NCI-H446 treated with DMSO at 0.1 percent for 48 hours (cell line): ENCODE data around the gene ATP9B.
A peak's percentile ranks its signal among the peaks of the same experiment; 100 is the strongest.
"Not testable (repeated sequence)": the region's sequence is repeated elsewhere in the genome, so short reads cannot be mapped to it uniquely, and the experiment has no call there.

Source experiments
- DNase-seq: peaks from one replicate; lab custom pipeline; 2025; lab: John Stamatoyannopoulos, UW

Gene ATP9B

DNA sequence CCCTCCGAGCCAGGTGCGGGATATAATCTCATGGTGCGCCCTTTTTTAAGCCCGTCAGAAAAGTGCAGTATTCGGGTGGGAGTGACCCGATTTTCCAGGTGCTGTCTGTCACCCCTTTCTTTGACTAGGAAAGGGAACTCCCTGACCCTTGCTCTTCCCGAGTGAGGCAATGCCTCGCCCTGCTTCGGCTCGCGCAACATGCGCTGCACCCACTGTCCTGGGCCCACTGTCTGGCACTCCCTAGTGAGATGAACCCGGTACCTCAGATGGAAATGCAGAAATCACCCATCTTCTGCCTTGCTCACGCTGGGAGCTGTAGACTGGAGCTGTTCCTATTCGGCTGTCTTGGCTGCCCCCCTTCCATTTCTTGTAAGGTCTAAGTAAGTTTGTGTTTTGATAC, 221.2 kb downstream of the ATP9B start:
- not testable (repeated sequence) for DNase-seq

GRCh38 chr18:79290876-79291275, 221.7 kb downstream of the ATP9B start:
- no peak for DNase-seq

DNA sequence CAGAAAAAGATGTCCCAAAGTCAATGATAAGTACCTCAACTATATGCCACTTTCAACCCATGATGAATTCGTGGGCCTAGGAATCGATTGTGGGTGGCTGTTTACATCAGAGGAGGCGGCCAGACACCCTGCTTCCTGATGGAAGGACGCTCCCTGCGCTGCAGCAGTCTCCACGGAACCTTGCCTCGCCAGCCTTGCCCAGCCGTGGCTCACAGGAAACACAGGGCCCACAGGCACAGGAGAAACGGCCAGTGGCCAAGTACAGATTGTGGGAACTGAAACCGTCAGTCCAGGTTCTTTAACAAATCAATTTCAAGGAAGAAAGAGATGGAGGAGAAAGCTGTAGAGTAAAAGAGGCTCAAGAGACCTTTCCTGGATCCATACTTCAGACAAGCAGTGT, 225.0 kb downstream of the ATP9B start:
- DNase-seq = no peak

GRCh38 chr18:79299272-79299671, 230.1 kb downstream of the ATP9B start:
- no peak for DNase-seq

- no peak for DNase-seq
Measured at GRCh38 chr18:79299711-79300110, 230.5 kb downstream of the ATP9B start.

DNA sequence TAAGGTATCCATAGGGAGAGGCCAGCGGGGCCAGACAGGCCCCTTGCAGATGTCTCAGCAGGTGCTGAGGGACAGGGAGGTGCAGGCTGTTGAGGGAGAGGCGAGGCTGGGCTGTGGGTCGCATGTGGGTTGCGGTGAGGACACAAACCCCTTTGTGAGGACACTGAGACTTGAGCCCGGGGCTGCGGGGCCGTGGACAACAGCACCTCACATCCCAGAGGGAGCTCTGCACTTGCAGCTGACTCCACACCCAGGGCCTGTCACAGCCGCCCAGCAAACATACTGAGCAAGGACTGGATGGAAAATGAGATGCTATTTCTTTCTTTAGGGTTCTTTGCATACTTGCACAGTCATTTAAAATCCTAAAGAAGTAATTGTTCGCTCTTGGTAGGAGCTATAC, 231.2 kb downstream of the ATP9B start:
- no peak for DNase-seq

DNA sequence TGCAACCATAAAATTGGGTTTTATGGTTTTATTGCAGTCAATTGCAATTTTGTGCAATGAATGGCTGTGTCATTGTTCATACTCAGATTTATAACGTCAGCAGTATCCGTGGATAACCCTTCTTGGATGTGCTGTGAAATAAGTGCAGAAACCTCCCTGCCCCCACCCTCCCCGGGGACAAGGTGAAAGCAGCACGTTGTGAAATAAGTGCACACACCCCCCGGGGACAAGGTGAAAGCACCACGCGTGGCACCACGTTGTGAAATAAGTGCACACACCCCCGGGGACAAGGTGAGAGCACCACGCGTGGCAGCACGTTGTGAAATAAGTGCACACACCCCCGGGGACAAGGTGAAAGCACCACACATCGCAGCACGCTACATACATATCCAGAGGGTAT, 232.9 kb downstream of the ATP9B start:
- DNase-seq = no peak

DNA sequence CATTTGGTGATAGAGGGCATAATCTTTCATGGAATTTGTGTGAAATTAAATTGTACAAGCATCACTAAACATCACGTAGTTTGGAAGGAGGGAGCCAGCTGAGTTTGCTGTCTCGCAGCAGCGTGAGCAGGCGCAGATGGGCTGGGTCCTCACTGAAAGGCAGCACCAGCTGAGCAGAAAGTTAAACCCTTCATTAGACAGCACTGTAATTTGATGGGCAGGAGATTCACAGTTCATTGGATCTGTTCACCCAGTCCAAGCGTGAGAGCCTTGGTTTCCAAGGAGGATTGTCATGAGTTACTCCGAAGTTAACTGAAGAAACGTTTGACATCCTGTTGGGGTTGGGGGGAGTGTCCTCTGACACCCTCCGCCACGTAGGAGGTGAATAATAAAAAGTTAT, 236.7 kb downstream of the ATP9B start:
- no peak for DNase-seq

- no peak for DNase-seq
Measured at GRCh38 chr18:79309614-79310358, 240.6 kb downstream of the ATP9B start.

DNA sequence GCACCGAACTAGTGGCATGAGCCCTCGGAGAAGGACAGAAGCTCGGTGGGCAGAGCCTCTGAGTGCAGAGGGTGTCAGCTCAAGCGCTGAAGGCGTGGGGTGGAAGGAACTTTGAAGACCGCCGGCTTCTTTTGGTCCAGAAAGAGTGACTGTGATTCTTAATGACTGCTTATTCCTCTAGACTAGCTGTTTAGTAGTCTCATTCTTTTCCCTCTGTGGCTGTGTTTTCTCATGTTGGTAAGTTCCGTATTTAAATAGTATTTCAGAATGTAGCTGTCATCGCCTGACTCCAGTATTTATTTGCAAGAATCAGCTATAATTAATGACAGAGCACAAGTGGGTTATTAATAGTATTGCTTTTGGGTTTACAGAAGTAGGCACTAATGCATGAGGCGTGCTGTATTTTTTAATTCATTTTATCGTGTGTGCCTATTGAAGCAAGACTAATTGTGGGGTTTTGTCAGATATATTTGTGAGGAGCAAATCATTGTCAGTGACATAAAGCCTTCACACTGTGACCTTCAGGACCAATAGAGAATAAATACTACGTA, 245.7 kb downstream of the ATP9B start:
- DNase-seq = no peak

- no peak for DNase-seq
Measured at GRCh38 chr18:79315596-79315995, 246.4 kb downstream of the ATP9B start.

GRCh38 chr18:79317703-79318102, 248.5 kb downstream of the ATP9B start:
- peak; percentile 4 for DNase-seq

DNA sequence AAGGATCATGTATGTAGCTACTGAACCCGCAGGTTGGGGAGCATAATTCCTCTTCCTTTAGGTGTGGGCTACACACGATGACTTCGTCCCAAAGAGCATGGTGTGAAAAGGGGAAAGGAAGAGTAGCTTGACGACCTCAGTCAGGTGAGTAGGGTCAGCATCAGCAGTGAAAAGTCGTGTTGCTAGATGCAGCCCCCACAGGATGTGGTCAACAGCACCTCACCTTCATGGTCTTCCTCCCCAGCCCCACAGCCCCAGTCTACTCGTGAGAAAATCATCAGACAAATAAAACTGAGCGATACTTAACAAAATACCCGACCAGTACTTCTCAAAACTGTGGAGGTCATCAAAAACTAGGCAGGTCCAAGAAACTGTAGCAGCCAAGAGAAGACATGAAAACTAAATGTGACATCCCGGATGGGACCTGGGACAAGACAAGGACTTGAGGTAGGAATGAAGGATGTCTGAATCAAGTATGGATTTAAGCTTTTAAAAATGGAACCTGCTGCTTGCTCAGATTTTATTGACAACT, 249.0 kb downstream of the ATP9B start:
- no peak for DNase-seq

GRCh38 chr18:79320216-79320850, 251.1 kb downstream of the ATP9B start:
- no peak for DNase-seq

GRCh38 chr18:79321625-79322405, 252.6 kb downstream of the ATP9B start:
- no peak for DNase-seq

- no peak for DNase-seq
Measured at GRCh38 chr18:79322441-79322840, 253.2 kb downstream of the ATP9B start.

DNA sequence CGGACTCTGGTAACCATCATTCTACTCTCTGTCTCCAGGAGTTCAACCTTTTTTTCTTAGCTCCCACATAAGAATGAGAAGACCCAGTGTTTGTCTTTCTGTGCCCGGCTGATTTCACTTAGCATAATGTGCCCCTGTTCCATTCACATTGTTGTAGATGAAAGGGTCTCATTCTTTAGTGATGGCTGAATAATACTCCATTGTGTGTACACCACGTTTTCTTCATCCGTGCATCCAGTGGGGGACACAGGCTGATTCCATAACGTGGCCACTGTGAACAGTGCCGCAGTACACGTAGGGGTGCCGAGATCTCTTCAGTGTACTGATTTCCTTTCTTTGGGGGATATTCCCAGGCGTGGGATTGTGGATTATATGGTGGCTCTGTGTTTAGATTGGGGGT, 254.3 kb downstream of the ATP9B start:
- no peak for DNase-seq

DNA sequence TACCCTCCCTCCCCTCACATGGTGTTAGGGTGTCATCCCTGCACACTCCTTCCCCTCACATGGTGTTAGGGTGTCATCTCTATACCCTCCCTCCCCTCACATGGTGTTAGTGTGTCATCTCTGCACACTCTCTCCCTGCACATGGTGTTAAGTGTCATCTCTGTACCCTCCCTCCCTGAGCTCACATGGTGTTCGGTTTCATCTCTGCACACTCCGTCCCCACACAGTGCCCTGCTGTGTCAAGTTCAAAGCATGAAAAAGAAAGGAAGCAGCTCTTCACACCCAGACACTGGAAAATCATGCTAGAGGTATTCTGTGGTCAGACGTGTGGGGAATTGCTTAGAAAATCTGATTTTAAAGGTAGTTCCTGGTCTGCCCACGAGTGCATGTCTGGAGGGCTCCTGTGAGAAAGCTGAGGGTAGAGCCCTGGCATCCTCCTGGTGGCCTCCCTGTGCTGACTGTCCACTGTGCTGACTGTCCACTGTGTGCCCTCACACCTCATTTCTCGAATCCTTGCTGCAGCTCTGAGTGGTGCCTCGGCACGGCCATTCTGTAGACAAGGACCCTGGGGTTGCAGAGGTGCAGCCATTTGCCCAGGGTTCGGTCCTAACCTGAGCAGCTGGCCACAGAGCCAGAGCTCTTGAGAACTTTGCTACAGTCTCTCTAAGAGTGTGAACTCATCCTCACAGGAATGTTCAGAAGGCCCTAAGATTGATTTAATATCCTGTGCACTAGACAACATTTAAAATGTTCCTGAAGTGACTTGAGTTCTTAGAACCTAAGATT, 257.4 kb downstream of the ATP9B start:
- DNase-seq = no peak

DNA sequence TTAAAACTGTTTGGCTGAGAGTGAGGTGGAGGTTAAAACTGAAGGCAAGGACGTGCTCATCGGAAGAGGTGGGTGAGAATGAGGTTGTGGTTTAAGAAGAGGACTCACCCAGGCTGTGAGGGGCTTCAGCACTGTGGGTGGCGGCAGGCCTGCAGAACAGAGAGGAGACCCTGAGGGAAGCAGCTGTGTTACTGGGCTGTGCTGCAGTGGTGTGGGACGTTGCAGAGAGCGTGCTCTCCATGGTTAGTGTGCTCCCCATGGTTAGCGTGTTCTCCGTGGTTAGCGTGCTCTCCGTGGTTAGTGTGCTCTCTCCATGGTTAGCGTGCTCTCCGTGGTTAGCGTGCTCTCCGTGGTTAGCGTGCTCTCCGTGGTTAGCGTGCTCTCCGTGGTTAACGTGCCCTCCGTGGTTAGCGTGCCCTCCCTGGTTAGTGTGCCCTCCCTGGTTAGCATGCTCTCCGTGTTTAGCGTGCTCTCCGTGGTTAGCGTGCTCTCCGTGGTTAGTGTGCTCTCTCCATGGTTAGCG, 258.1 kb downstream of the ATP9B start:
- DNase-seq = no peak

DNA sequence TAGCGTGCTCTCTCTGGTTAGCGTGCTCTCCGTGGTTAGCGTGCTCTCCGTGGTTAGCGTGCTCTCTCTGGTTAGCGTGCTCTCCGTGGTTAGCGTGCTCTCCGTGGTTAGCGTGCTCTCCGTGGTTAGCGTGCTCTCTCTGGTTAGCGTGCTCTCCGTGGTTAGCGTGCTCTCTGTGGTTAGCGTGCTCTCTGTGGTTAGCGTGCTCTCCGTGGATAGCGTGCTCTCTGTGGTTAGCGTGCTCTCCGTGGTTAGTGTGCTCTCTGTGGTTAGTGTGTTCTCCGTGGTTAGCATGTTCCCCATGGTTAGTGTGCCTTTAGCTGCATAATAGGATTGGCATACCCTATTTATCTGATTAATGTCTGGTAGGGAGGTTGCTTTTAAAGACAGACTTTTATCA, 258.7 kb downstream of the ATP9B start:
- DNase-seq = not testable (repeated sequence)

- no peak for DNase-seq
Measured at GRCh38 chr18:79328887-79329286, 259.7 kb downstream of the ATP9B start.
